GM19452 (cell line): Measurements from ENCODE around the gene ZEB1.
"Not testable (repeated sequence)": the region's sequence is repeated elsewhere in the genome, so short reads cannot be mapped to it uniquely, and the experiment has no call there.

ENCODE experiments used
- ATAC-seq: cut with Tn5 transposase; IDR thresholded peaks from one replicate; pipeline ENCODE4 v1.9.1; 2021; ENCODE audit not compliant: unreplicated experiment

Gene ZEB1

DNA sequence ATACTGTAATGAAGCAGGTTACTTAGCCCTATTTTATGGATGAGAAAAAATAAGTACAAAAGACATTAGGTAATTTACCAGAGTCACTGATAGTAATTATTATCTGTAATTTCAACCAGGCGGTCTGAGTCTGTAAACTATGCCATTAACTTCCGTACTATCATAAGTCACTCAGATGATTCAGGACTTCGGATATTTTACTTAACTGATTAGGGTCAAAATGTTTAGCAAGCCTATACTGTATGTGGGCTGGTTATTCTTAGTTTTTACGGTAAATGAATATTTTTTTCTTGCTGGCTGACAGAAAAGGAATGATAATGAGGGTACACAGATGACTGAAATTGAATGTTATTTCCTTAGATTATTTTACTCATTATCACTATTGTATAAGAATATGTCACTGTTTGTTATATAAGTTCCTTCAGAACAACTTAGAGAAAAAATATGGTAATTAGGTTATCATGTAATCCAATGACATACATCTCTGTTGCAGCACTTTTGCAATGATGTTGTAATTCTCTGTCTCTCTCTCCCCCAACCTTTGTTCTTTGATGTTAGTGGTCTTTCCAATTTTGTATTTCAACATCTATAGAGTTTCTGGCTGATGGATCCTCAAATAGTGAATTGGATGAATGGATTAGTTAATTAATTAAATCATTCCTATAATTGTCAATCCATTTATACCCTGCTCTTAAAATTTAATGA, 165.6 kb downstream of the ZEB1 start:
- no peak for ATAC-seq

DNA sequence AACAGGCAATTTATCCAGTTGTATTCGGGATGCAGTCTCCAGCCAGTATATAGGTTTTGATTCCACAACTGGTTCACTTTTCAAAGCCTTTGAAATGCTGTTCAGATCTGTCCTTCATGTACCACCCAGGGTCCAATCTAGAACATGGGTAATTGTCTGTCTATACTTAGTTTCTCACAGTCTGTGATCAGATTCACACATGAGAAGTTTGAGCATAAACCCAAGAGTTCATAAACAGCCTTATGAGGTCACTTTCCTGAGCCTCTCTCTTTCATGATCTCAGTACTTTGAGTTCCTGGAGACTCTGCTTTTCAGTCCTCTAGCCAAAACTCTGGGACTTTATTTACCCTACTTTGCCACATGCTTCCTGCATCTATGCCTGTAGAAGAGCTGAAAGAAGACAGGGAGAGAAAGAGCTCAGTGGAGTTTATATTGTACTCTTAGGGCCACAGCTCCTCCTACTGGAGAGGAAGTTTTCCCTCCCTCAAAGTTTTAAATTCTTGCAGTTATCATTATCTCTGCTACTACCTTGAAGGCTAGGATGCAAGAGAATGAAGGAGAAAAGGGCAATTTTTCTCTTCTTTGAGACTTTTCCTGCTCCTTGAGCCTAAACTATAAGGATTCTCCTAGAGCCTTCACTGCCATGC, 172.0 kb downstream of the ZEB1 start:
- no peak for ATAC-seq

DNA sequence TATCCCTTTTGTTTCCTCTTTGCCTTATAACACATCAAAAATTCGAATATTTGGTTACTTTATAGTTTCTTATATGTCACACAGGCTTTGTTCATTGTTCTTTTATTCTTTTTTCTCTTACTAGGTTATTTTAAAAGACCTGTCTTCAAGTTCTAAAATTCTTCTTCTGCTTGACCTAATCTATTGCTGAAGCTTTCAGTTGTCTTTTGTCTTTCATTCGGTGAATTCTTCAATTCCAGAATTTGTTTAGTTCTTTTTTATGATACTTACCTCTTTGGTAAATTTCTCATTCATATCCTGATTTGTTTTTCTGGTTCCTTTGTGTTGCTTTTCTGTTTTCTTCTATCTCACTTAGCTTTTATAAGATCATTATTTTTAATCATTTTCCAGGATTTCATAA, 188.4 kb downstream of the ZEB1 start:
- no peak for ATAC-seq

DNA sequence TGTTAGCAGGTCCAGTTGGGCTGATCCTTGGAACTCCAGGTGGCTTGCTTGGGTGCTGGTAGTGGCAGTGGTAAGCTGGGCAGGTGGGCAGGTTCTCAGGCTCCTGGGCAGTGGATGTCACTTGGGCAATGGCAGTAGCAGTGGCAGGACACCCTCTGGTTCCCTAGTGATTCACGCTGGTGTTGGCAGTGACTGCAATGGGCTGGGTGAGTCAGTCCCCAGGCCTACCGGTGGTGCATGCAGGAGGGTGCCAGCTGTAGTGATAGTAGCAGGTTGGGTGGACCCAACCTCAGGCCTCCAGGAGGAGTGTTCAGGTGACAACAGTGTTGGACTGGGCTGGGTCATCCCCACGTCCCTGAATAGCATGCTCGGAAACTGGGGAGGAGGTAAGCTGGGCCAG, 189.2 kb downstream of the ZEB1 start:
- no peak for ATAC-seq

DNA sequence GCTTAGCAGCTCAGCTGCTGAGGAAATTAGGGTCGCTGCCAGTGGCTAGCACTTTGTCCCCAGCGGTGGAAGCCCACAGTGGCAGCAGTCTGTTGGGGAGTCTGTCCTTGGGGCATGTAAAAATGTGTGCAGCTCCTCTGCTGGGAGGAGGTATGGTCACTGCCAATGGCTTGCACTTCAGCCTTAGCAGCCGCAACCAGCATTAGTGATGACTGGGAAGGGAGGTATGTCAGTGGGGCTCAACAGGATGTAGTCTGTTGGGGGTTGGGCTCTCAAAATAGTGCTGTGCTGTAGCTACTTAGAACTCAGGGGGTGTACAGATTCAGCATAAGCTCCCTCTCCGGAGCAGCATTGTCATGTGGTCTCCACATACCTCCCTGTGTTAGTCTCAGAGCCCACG, 189.9 kb downstream of the ZEB1 start:
- no peak for ATAC-seq

DNA sequence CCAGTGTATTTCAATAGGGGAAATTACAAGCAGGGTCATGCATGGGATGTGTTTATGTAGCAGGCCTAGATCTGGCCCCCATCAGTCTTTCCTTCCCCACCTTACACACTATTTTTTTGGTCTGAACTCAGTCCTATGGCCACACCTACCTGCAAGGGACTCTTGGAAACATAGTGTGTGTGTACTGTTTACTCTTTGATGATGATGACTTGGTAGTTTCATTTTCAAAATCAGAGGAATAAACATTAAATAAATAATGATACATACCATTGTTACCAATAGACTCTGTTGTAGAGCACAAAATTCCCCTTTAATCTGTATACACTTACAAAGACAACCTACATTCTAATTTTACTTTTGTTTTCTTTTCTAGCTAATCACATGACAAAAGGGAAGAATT, 191.0 kb downstream of the ZEB1 start:
- no peak for ATAC-seq

DNA sequence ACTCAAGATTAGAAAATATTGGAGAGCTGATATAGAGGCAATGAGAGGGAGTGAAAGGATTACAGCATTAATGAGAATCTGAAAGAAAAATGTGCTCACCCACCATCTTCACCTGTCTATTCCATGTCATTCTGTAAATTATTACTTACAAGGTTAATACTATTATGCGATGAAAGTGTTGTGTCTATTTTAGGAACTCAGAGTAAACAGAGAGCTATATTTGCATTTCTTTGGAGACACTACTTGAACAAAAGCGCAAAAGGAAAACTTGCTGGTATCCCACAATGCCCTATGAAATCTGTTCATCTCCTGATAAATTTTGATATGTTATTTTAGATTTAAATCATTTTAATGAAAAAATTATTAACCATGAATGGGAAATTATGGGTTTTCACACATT, 196.1 kb downstream of the ZEB1 start:
- no peak for ATAC-seq

DNA sequence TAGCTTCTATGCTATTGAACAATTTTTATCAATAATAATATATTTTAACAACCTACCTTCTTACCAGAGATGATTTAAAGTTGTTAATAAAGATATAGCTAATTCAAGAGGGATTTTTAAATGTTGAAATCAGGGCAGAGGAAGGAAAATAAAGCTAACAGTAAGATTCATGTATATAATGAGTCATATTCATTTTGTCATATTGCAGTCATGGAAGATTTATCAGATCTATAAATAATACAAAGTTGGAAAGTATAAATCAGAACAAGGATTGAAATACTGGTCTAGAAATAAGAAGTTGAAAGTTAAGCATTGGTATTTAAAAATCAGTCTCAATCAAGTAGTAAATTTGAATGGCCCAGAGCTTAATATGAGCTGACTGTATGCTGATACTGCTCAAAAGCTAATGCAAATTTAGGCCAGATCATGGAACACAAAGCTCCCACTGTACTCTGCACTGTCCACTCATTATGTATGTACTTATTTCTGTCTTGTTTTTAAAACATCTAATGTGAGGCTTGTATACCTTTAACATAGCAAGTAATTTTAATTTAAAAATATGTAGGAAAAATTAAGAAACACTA, 196.9 kb downstream of the ZEB1 start:
- ATAC-seq: no peak

DNA sequence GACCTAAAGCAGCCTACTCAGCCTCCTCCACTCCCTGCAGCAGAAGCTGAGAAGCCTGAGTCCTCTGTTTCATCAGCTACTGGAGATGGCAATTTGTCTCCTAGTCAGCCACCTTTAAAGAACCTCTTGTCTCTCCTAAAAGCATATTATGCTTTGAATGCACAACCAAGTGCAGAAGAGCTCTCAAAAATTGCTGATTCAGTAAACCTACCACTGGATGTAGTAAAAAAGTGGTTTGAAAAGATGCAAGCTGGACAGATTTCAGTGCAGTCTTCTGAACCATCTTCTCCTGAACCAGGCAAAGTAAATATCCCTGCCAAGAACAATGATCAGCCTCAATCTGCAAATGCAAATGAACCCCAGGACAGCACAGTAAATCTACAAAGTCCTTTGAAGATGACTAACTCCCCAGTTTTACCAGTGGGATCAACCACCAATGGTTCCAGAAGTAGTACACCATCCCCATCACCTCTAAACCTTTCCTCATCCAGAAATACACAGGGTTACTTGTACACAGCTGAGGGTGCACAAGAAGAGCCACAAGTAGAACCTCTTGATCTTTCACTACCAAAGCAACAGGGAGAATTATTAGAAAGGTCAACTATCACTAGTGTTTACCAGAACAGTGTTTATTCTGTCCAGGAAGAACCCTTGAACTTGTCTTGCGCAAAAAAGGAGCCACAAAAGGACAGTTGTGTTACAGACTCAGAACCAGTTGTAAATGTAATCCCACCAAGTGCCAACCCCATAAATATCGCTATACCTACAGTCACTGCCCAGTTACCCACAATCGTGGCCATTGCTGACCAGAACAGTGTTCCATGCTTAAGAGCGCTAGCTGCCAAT, 202.2 kb downstream of the ZEB1 start:
- ATAC-seq: no peak

DNA sequence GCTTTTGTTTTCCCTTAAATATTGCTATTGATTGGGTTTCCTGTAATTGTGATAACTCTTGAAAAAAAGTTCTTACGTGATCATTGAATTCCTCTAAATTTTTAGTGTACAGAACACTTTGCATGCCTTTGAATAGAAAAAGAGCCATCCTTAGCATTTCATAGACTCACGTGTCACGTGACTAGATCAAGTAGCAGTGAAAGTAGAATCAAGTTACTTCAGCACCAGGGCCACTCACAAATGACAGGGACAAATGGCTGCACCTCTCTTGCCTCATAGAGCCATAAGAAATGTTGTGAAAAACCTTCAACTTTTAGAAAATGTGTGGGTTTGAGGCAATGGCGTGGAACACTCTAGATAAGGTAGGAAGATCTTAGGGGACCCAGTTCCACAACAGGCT, 203.8 kb downstream of the ZEB1 start:
- ATAC-seq: no peak

DNA sequence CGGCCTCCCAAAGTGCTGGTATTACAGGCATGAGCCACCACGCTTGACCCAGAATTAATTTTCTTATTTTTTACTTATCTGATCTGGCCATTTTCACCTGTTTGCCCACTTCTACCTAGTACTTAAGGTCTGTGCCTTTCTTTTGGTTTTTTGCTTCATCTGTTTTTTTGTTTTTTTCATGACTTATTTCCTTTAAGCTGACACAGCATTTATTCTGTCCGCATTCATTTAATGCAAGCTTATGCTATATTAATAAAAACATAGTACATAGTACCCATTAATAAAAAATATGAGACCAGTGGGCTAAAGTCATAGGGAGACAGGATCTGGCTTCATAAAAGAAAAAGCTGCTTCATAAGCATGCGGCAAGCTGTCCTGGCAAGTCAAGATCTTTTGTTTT, 205.4 kb downstream of the ZEB1 start:
- no peak for ATAC-seq

DNA sequence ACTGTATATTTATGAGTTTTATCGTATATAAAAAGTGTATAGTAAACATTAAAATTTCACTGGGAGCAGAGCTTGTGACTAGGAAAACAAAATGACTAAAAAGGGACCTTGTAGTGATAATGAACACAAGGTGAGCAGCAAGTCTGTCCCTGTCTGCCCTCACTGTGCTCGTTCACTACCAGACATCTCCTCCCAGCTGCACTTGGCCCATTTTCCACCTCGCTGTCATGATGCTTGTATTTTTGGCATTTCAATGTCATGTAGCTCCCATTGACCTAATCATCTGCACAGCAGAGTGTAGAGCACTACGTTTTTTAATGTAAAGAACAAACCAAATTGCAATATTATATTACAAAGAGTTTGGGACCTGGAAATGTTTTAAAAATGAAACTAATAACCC, 207.2 kb downstream of the ZEB1 start:
- no peak for ATAC-seq

DNA sequence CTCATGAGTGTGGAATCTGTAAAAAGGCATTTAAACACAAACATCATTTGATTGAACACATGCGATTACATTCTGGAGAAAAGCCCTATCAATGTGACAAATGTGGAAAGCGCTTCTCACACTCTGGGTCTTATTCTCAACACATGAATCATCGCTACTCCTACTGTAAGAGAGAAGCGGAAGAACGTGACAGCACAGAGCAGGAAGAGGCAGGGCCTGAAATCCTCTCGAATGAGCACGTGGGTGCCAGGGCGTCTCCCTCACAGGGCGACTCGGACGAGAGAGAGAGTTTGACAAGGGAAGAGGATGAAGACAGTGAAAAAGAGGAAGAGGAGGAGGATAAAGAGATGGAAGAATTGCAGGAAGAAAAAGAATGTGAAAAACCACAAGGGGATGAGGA, 207.7 kb downstream of the ZEB1 start:
- no peak for ATAC-seq

DNA sequence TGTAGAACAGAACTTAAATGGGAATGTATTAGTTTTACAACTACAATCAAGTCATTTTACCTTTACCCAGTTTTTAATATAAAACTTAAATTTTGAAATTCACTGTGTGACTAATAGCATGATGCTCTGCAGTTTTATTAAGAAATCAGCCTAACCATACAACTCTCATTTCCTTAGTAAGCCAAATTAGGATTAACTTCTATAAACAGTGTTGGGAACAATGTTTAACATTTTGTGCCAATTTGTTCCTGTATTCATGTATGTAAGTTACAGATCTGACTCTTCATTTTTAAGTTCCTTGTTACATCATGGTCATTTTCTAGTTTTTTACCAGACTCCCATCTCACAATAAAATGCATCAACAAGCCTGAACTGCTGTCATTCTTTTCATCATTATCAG, 209.8 kb downstream of the ZEB1 start:
- no peak for ATAC-seq

DNA sequence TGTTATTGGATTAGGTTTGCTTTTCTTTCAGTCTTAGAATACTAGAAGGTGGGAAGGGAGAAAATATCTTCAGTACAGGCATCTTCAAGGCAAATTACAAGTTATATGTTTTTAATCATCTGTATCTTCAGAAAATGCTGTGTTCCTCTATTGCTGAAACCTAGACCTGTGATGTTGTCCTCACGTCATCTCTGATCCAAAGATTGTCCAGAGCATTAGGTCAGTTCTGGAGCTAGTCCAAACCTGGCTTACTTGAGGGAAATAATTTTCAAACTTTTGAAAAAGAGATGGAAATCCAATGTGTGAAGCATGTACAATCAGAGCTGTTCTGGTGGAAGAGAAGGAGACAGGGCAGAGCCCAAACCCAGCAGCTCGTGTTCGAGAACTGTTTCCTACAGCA, 217.3 kb downstream of the ZEB1 start:
- no peak for ATAC-seq

DNA sequence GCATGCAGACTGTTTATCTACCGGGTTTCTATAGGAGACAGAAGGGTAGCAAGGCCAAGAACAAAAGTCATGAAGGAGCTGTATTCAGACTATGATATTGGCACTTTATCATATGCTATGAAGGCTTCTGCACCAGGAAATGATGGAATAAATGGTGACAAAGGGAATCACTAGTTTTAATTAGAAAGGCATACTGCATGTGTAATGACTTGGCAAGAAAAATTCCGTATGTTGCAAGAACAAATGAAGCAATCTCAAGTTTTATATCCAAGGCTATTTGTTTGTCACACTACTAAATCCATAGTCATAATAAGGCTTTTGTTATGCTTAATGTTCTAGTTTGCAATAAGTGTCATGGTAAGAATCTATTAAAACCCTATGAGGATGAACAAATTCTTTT, 230.9 kb downstream of the ZEB1 start:
- no peak for ATAC-seq

DNA sequence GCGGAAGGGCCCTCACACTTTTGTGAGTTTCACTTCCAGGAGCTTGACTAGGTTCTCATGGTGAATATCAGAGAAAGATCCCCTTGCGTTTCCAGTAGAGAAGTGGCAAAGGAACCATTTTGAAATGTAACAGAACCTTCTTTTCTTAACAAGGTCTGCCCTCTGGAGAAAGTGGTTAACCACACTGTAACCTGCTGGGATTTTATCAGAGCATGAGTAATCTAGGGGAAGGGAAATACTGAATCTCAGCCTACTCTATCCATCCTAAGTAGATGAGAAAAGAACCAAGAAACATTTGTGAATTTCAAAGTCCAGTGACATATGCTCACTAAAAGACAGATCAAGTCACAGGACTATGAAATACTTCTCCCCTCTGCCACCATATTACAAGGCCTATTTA, 235.5 kb downstream of the ZEB1 start:
- no peak for ATAC-seq

DNA sequence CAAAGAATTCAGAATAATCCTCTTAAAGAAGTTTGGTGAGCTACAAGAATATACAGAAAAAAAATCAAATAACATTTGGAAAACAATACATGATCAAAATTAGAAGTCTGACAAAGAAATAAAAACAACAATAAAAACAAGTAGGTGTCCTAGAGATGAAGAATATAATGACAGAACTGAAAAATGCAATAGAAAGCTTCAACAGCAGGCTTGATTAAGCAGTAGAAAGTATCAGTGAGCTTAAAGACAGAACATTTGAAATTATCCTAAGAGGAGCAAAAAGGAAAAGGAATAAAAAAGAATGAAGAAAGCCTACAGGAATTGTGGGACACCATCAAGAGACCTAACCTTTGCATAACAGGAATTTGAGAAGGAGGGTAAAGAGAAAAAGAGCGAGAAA, 238.8 kb downstream of the ZEB1 start:
- no peak for ATAC-seq

DNA sequence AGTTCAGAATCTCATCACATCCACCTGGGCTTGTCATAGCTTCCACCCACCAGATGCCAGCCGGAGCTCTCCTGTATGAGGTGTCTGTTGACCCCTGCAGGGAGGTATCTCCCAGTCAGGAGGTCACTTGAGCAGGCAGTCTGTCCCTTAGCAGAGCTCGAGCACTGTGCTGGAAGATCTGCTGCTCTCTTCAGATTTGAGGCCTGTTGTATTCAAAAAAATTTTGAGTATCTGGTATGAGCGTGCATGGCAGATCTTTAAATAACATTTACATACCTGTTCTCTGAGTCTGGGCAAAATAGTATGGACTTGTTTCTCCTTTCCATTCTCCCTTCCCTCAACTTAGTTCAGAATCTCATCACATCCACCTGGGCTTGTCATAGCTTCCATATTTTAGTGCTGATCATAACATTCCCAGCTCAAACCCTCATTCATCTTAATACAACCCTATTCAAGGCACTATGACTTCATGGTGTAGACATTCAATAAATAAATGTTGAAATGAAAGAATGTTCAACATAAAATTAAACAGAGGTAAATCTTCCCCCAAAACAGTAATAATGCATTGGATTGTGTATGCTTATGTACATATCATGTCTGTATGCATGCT, 249.3 kb downstream of the ZEB1 start:
- not testable (repeated sequence) for ATAC-seq

DNA sequence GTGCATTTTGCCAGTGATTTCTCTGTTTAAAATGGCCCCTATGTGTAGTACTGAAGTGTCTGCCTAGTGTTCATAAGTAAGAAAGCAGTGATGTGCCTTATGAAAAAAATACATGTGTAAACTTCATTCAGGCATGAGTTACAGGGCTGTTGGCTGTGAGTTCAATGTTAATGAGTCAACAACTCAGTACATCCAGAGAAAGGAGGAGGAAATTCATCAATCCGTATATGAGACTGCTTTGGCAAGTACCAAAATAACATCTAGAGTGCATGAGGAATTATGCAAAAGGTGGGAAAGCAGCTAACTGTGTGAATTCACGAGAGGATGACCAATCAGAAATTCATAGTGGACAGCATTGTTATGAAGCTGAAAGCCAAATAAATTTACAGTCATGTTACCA, 255.6 kb downstream of the ZEB1 start:
- ATAC-seq: no peak

DNA sequence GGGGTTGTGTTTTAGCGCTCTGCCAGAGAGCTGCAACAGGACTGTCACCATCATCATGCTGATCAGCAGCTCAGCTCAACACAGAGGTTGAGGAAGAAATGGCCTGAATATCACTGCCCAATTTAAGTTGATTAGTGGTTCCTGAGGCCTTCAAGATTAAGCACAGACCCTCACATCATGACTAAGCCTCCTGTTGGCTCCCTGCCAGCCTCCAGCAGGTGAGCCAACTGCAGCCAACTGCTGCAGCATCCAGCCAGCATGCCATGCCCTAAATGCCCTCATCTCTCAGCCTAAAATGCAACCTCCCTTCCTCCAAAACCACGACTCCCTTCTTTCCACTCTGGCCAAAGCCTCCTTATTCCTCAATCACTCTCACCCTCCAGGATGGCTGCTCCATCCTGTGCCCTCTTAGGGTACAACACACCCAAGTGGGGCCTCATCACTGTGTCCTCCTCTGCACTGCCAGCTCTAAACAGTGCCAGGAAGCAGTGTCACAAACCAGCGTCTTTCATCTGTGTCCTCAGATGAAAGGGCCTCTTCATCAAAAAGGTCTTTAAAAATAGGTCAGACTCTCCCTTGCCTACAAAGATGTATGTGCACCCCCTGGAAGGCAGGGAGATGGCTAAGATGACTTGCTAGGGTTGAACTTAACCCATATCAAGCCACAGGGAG, 259.3 kb downstream of the ZEB1 start:
- ATAC-seq: no peak
